Activated CD4-positive, alpha-beta T cell treated with anti-CD3 and anti-CD28 coated beads, Interleukin-2, amount 10 ng/mL, durations not matched to agents 24 days and 14 days (primary cell): Measurements from ENCODE around the gene IGF1R. TPM values are rescaled to one million over a fixed set of nuclear protein-coding genes. Genes with fewer than 3 reads are reported as not detected.
A peak's percentile ranks its signal among the peaks of the same experiment; 100 is the strongest.

Experiments
- DNase-seq: peaks from one replicate; pipeline ENCODE4 v3.0.0; 2022
- H3K27ac Mint-ChIP-seq: one replicate; pipeline ENCODE4 v1.8.0; 2022; ENCODE audit warnings: mild to moderate bottlenecking, mixed read lengths
- H3K27me3 Mint-ChIP-seq: one replicate; pipeline ENCODE4 v1.8.0; 2022; ENCODE audit warnings: mixed read lengths
- H3K36me3 Mint-ChIP-seq: one replicate; pipeline ENCODE4 v1.8.0; 2022; ENCODE audit warnings: low read depth, mild to moderate bottlenecking, mixed read lengths
- H3K4me1 Mint-ChIP-seq: one replicate; pipeline ENCODE4 v1.8.0; 2021; ENCODE audit warnings: mixed read lengths
- H3K4me3 Mint-ChIP-seq: one replicate; pipeline ENCODE4 v1.8.0; 2022; ENCODE audit warnings: mild to moderate bottlenecking, moderate library complexity, mixed read lengths
- H3K9me3 Mint-ChIP-seq: one replicate; pipeline ENCODE4 v1.8.0; 2021; ENCODE audit warnings: mixed read lengths
- intact Hi-C: fragments of 100-400 bp; cut with micrococcal nuclease; formaldehyde crosslinking; loops from one replicate; pipeline ENCODE4 v1.15.1; 2023
- total RNA-seq: library from RNA; stranded (reverse); gene quantifications from 2 replicates; pipeline ENCODE4 v1.2.3, GENCODE V29; 2022

Gene IGF1R
- total RNA-seq, 1 donor from 2014 or later = 35.3 TPM

- Mint-ChIP-seq H3K27me3 (no peaks in the 10 kb centered on the region), H3K27ac (peak overlapping the region; percentile 43), H3K36me3 (peaks cover 15% of the 10 kb centered on the region), H3K4me1 (peaks cover 45% of the 10 kb centered on the region), H3K9me3 (peaks cover 4% of the 10 kb centered on the region), H3K4me3 (peak overlapping the region; percentile 40)
- intact Hi-C loops = no loop called here
- DNase-seq = peak; percentile 77
These were observed 65.3 kb downstream of the IGF1R start for GRCh38 chr15:98713585-98714001.

- Mint-ChIP-seq H3K27me3 (no peaks in the 10 kb centered on the region), H3K9me3 (peaks cover 4% of the 10 kb centered on the region), H3K4me1 (peaks cover 46% of the 10 kb centered on the region), H3K4me3 (no peak overlapping the region), H3K27ac (peak overlapping the region; percentile 43), H3K36me3 (peaks cover 15% of the 10 kb centered on the region)
- DNase-seq = no peak
- intact Hi-C loops = no loop called here
These were observed 66.6 kb downstream of the IGF1R start for GRCh38 chr15:98714922-98715321.

- intact Hi-C loops = no loop called here
- Mint-ChIP-seq H3K9me3 (peaks cover 4% of the 10 kb centered on the region), H3K36me3 (peaks cover 15% of the 10 kb centered on the region), H3K27ac (no peak overlapping the region), H3K4me3 (peak overlapping the region; percentile 9), H3K4me1 (peaks cover 49% of the 10 kb centered on the region), H3K27me3 (no peaks in the 10 kb centered on the region)
- no peak for DNase-seq
These were observed 67.1 kb downstream of the IGF1R start for GRCh38 chr15:98715401-98715800.

- intact Hi-C loops = no loop called here
- Mint-ChIP-seq H3K27ac (peak overlapping the region; percentile 26), H3K36me3 (peaks cover 13% of the 10 kb centered on the region), H3K27me3 (no peaks in the 10 kb centered on the region), H3K4me3 (peak overlapping the region; percentile 55), H3K4me1 (peaks cover 54% of the 10 kb centered on the region), H3K9me3 (peaks cover 4% of the 10 kb centered on the region)
- DNase-seq = peak; percentile 61
These were observed 67.6 kb downstream of the IGF1R start for GRCh38 chr15:98715890-98716443.

- H3K36me3 Mint-ChIP-seq = peaks cover 2% of the 10 kb centered on the region
- no peak overlapping the region for H3K4me3 Mint-ChIP-seq
- intact Hi-C loops = no loop called here
- peaks cover 67% of the 10 kb centered on the region for H3K4me1 Mint-ChIP-seq
- no peak overlapping the region for H3K27ac Mint-ChIP-seq
- no peaks in the 10 kb centered on the region for H3K27me3 Mint-ChIP-seq
- no peaks in the 10 kb centered on the region for H3K9me3 Mint-ChIP-seq
- no peak for DNase-seq
These were observed 69.0 kb downstream of the IGF1R start for GRCh38 chr15:98717371-98717770.

- Mint-ChIP-seq H3K4me3 (no peak overlapping the region), H3K9me3 (no peaks in the 10 kb centered on the region), H3K4me1 (peaks cover 64% of the 10 kb centered on the region), H3K27ac (no peak overlapping the region), H3K27me3 (no peaks in the 10 kb centered on the region), H3K36me3 (peaks cover under 1% of the 10 kb centered on the region)
- intact Hi-C loops = no loop called here
- DNase-seq = no peak
These were observed 69.6 kb downstream of the IGF1R start for GRCh38 chr15:98717942-98718341.

- Mint-ChIP-seq H3K36me3 (no peaks in the 10 kb centered on the region), H3K27me3 (no peaks in the 10 kb centered on the region), H3K4me3 (no peak overlapping the region), H3K27ac (no peak overlapping the region), H3K4me1 (peaks cover 57% of the 10 kb centered on the region), H3K9me3 (no peaks in the 10 kb centered on the region)
- intact Hi-C loops = no loop called here
- DNase-seq = no peak
These were observed 70.2 kb downstream of the IGF1R start for GRCh38 chr15:98718426-98719136.

- no peaks in the 10 kb centered on the region for H3K36me3 Mint-ChIP-seq
- H3K4me3 Mint-ChIP-seq = no peak overlapping the region
- H3K27me3 Mint-ChIP-seq = no peaks in the 10 kb centered on the region
- no peak for DNase-seq
- intact Hi-C loops = no loop called here
- no peak overlapping the region for H3K27ac Mint-ChIP-seq
- peaks cover 51% of the 10 kb centered on the region for H3K4me1 Mint-ChIP-seq
- no peaks in the 10 kb centered on the region for H3K9me3 Mint-ChIP-seq
These were observed 70.9 kb downstream of the IGF1R start for GRCh38 chr15:98719137-98719740.

GRCh38 chr15:98720031-98720430 is 71.7 kb downstream of the IGF1R start:
- Mint-ChIP-seq H3K4me3 (no peak overlapping the region), H3K27ac (no peak overlapping the region), H3K9me3 (no peaks in the 10 kb centered on the region), H3K27me3 (no peaks in the 10 kb centered on the region), H3K4me1 (peaks cover 43% of the 10 kb centered on the region), H3K36me3 (no peaks in the 10 kb centered on the region)
- intact Hi-C loops = no loop called here
- DNase-seq = no peak

GRCh38 chr15:98720577-98721565 is 72.5 kb downstream of the IGF1R start:
- Mint-ChIP-seq H3K4me3 (no peak overlapping the region), H3K27ac (no peak overlapping the region), H3K36me3 (peaks cover 1% of the 10 kb centered on the region), H3K9me3 (peaks cover 4% of the 10 kb centered on the region), H3K4me1 (peaks cover 37% of the 10 kb centered on the region), H3K27me3 (no peaks in the 10 kb centered on the region)
- intact Hi-C loops = no loop called here
- DNase-seq = no peak

- Mint-ChIP-seq H3K27ac (no peak overlapping the region), H3K4me1 (peaks cover 30% of the 10 kb centered on the region), H3K9me3 (peaks cover 4% of the 10 kb centered on the region), H3K4me3 (no peak overlapping the region), H3K36me3 (peaks cover 1% of the 10 kb centered on the region), H3K27me3 (no peaks in the 10 kb centered on the region)
- no peak for DNase-seq
- intact Hi-C loops = no loop called here
These were observed 73.9 kb downstream of the IGF1R start for GRCh38 chr15:98722209-98722608.

- peaks cover 31% of the 10 kb centered on the region for H3K4me1 Mint-ChIP-seq
These were observed 74.3 kb downstream of the IGF1R start for GRCh38 chr15:98722645-98723044.

GRCh38 chr15:98723195-98723594 is 74.9 kb downstream of the IGF1R start:
- no peaks in the 10 kb centered on the region for H3K27me3 Mint-ChIP-seq
- H3K4me1 Mint-ChIP-seq = peaks cover 27% of the 10 kb centered on the region
- peaks cover 1% of the 10 kb centered on the region for H3K36me3 Mint-ChIP-seq
- intact Hi-C loops = no loop called here
- no peak for DNase-seq
- H3K27ac Mint-ChIP-seq = no peak overlapping the region
- H3K4me3 Mint-ChIP-seq = no peak overlapping the region
- peaks cover 4% of the 10 kb centered on the region for H3K9me3 Mint-ChIP-seq

More at GRCh38 chr15:98722645-98723044, 74.3 kb downstream of the IGF1R start:
- Mint-ChIP-seq H3K9me3 (peaks cover 4% of the 10 kb centered on the region), H3K36me3 (peaks cover 1% of the 10 kb centered on the region), H3K27me3 (no peaks in the 10 kb centered on the region), H3K4me3 (no peak overlapping the region), H3K27ac (no peak overlapping the region)
- intact Hi-C loops = no loop called here
- DNase-seq = no peak
